ENCODE results near the gene MAP3K8. TPM values are rescaled to one million over a fixed set of nuclear protein-coding genes. Genes with fewer than 3 reads are reported as not detected.

The MAP3K8 gene
- total and polyA plus RNA-seq, 9 of the 15 experiments (the other 6 are each of a cell fraction or from before 2014, with no cell fraction given): 6.9 to 23.6 (median 13.6) TPM

DNA sequence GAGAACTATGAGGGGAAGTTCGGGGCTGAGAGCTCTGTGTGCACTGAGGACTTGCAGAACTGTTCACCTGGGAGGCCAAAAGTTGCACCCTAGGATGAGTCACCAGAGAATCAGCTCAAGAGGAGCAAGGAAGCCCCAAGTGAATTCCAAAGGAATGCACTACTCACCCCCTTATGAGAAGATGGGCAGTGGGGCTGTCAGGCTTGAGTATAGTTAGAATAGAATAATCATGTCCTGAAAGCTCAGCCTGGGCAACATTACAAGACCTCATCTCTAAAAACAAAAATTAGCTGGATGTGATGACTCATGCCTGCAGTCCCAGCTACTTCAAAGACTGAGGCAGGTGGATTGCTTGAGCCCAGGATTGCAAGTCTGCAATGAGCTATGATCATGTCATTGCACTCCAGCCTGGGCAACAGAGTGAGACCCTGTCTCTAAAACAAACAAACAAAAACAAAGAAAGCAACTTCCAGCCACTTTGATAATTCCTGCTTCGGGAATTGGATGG is 30.0 kb downstream of the MAP3K8 start (continued):
- TF ChIP-seq, protein P1, sequence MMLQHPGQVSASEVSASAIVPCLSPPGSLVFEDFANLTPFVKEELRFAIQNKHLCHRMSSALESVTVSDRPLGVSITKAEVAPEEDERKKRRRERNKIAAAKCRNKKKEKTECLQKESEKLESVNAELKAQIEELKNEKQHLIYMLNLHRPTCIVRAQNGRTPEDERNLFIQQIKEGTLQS (IDR thresholded peaks at IDR 0.05): peak; percentile 86
- TF ChIP-seq, protein P1 (CRISPR knock-in tag; conservative IDR thresholded peaks at IDR 0.05): no peak
- no peak for TF ChIP-seq KDM4B (IDR thresholded peaks at IDR 0.05; ENCODE audit: borderline replicate concordance in 2 of 2, low read depth in 1 of 2)

DNA sequence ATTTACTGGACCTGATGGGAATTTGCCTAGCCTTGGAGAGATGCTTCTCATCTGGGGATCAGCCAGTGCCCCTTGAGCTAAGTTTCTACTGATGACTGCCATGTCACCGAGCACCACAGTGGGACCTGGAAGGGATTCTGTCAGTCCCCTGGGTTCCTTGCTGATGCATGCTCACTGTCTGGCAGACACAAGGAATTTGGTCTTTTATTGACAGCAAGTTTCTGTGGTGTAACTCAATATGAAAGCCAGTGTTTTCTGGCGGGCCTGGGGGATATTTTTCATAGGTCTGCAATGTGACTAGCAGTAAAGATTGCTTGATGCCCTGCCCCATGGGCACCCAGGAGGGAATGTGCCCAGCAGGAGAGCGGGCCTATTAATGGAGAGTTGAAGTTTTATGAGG is 30.7 kb downstream of the MAP3K8 start:
- DNase-seq (ENCODE audit: extremely low read depth in 1 of 4, low spot score in 3 of 4) (no peak), ATAC-seq (no peak), FAIRE-seq (no peak)
- POLR2A ChIA-PET: interaction anchor here (0.5 to 1.7 kb wide), 6 partner anchors 8 to 50 kb away, joined by 3 to 4 read pairs (median 3); no protein-coding TSS in a partner anchor
- intact Hi-C loops (cut with micrococcal nuclease) (no loop called here), in situ Hi-C loops (cut with MboI) (no loop called here)
- no peak overlapping the region for H3K27ac ChIP-seq (ENCODE audit: extremely low read depth, low read depth, low read length)
- no peaks in the 10 kb centered on the region for H3K79me2 ChIP-seq (ENCODE audit: control insufficient read depth, insufficient read depth, low read length)
- H3K4me3 ChIP-seq: no peak overlapping the region
- no TSS peak for BruUV-seq (replicated peaks)
- no peak overlapping the region for H2AFZ ChIP-seq (ENCODE audit: low read depth, low read length)
- H3K9me1 ChIP-seq (ENCODE audit: control insufficient read depth, insufficient read depth, low read length): no peaks in the 10 kb centered on the region
- no peak overlapping the region for H3K4me2 ChIP-seq (ENCODE audit: insufficient read depth, low read length)
- no peaks in the 10 kb centered on the region for H4K20me1 ChIP-seq (replicated peaks; ENCODE audit: control insufficient read depth, insufficient read depth, low read length)
- CTCF ChIA-PET (ENCODE audit: low intra/inter-chr PET ratio): no interaction called here
- peaks cover 28% of the 10 kb centered on the region; the same call in 2 of the 3 replicates for H3K36me3 ChIP-seq (ENCODE audit: control insufficient read depth, insufficient read depth, low read length)
- no peak for TF ChIP-seq EP300 (IDR thresholded peaks at IDR 0.05; ENCODE audit: low read length)
- no peak overlapping the region for H3K9ac ChIP-seq (ENCODE audit: insufficient read depth in 1 of 2, low read depth in 2 of 2, low read length in 2 of 2)
- no peaks in the 10 kb centered on the region for H3K9me3 ChIP-seq (replicated peaks; ENCODE audit: control insufficient read depth, insufficient read depth, low read depth, low read length)
- no peaks in the 10 kb centered on the region for H3K4me1 ChIP-seq (replicated peaks in 1 of 2; ENCODE audit: control insufficient read depth in 2 of 2, insufficient read depth in 2 of 2, low read length in 2 of 2)
- 10% methylated on average over 3 of the region's 3 CpGs for WGBS (ENCODE audit: insufficient coverage, low coverage, missing lambda C conversion rate)
- H3K27me3 ChIP-seq (ENCODE audit: control insufficient read depth in 2 of 2, insufficient read depth in 2 of 2, low read length in 2 of 2): no peaks in the 10 kb centered on the region
